NCI-H146 (cell line): ENCODE data around the gene LHX4.

Experiments
- DNase-seq: peaks from one replicate; lab custom pipeline; 2025; lab: John Stamatoyannopoulos, UW

LHX4 gene

GRCh38 chr1:180299479-180300221 is 69.6 kb downstream of the LHX4 start:
- DNase-seq: no peak

DNA sequence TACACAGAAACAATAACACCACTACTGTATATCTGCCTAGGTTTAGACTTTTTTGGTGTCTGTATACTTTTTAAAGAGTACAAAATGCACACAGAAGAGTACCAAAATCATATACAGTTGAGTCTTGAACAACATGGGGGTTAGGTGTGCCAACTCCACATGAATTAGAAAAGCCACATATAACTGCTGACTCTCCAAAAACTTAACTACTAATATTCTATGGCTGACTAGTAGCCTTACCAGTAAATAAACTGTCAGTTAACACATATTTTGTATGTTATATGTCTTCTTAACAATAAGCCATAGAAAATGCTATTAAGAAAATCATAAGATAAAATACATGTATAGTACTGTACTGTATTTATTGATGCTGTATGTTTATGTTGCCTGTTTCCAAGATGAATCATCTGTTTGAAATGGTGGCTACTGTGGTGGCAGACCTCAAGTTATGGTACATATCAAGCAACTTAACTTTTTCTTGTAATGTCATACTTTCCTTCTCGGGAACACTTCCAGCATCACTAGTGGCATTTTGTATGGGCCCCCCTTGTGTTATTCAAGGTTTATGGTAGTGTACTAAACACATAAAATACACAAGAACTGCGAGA is 71.2 kb downstream of the LHX4 start:
- DNase-seq: no peak

- no peak for DNase-seq
These were observed 79.3 kb downstream of the LHX4 start for GRCh38 chr1:180309338-180309737.

DNA sequence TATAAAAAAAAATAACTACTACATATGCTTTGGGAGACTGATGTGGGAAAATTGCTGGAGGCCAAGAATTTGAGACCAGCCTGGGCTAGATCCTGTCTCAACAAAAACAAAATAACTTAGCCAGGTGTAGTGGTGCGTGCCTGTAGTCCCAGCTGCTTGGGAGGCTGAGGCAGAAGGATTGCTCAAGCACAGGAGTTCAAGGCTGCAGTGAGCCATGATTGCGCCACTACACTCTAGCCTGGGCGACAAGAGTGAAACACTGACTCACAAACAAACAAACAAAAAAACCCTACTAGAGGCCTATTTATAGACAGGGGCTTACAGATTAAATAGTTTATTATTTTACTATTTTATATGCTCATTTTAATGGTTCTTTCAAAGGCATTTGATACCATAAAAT is 80.0 kb downstream of the LHX4 start:
- DNase-seq: no peak

GRCh38 chr1:180311011-180311730 is 81.1 kb downstream of the LHX4 start:
- no peak for DNase-seq

DNA sequence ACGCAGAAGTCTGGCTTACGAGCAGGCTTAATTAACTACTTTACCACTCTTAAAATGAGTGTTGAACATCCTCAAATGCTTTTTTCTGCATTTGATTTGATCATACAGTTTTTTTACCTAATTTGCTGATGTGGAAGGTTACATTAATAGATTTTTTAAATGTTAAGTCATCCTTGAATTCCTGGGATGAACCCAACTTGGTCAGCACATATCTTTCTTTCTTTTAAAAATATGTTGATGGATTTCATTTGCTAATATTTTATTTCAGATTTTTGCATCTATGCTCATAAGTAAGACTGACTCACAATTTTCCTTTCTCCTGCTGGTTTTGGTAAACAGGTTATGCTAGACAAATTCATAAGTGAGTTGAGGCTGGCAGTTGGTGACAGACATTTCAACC is 82.9 kb downstream of the LHX4 start:
- DNase-seq: no peak

DNA sequence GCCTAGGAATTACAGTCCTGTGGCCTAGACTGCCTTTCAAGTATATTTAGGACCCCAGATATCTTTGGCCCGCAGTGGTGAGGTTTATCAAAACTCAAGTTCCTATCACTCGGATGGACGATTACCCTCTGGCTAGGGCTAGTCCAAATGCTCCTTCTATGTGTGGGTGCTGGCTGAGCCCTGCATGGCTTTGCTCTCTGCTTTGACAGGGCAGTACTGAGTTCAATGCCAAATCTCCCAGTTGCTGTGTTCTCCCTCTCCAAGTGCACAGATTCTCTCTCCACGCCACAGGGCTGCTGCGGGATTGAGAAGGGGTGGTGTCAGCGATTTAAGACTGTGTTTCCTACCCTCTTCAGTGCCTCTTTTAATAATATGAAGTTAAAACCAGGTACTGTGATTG is 97.0 kb downstream of the LHX4 start:
- DNase-seq: no peak
